CD14-positive monocyte (primary cell): Measurements from ENCODE around the gene CST7. TPM values are rescaled to one million over a fixed set of nuclear protein-coding genes. Genes with fewer than 3 reads are reported as not detected.

Experiments used
- DNase-seq, 3 donors: peaks; one replicate each; pipeline ENCODE4 v3.0.0-alpha.2; 2011 to 2022
- H2AFZ ChIP-seq: 2 replicates; pipeline ENCODE4 v1.6.0; 2012; ENCODE audit warnings: mild to moderate bottlenecking, low read depth, low read length, inconsistent platforms; ENCODE audit not compliant: insufficient read depth, poor library complexity, severe bottlenecking
- H3K27ac ChIP-seq, 2 donors: 1 replicate in 1 of 2; 2 replicates in 1 of 2; pipeline ENCODE4 v1.5.1; 2012 to 2013; ENCODE audit warnings: low read length in 2 of 2, control low read depth in 1 of 2, inconsistent platforms in 1 of 2, low read depth in 1 of 2, mild to moderate bottlenecking in 1 of 2
- H3K27me3 ChIP-seq, 2 donors: one replicate each; pipeline versions ENCODE4 v1.6.0 to v1.6.1; 2011 to 2013; ENCODE audit warnings: low read length in 2 of 2; ENCODE audit not compliant: control insufficient read depth in 2 of 2, insufficient read depth in 2 of 2
- H3K36me3 ChIP-seq, 2 donors: replicated peaks in 1 of 2; 1 replicate in 1 of 2; 2 replicates in 1 of 2; pipeline versions ENCODE4 v1.5.1 to v1.6.1; 2012 to 2013; ENCODE audit warnings: low read length in 2 of 2, control low read depth in 1 of 2, inconsistent platforms in 1 of 2, mild to moderate bottlenecking in 1 of 2; ENCODE audit not compliant: insufficient read depth in 2 of 2, control insufficient read depth in 1 of 2
- H3K4me1 ChIP-seq, 2 donors: 1 replicate in 1 of 2; 2 replicates in 1 of 2; pipeline versions ENCODE4 v1.5.1 to v1.6.1; 2012 to 2013; ENCODE audit warnings: low read length in 2 of 2, control low read depth in 1 of 2, inconsistent platforms in 1 of 2, mild to moderate bottlenecking in 1 of 2, moderate library complexity in 1 of 2; ENCODE audit not compliant: insufficient read depth in 2 of 2, control insufficient read depth in 1 of 2
- H3K4me2 ChIP-seq: replicated peaks from 2 replicates; pipeline ENCODE3; 2012; ENCODE audit warnings: low read length, moderate library complexity, mild to moderate bottlenecking; ENCODE audit not compliant: poor library complexity, severe bottlenecking; ENCODE audit errors: extremely low read depth
- H3K4me3 ChIP-seq, 3 experiments: fragments of 200-600 bp in 1 of 3; sonication (generic) in 1 of 3; replicated peaks in 1 of 3; 1 replicate in 2 of 3; 2 replicates in 1 of 3; pipeline ENCODE4 v1.5.1; 2011 to 2013; ENCODE audit warnings: low read length in 3 of 3, mild to moderate bottlenecking in 3 of 3, control low read depth in 2 of 3, low read depth in 2 of 3, inconsistent platforms in 1 of 3, moderate library complexity in 1 of 3
- H3K79me2 ChIP-seq: 2 replicates; pipeline ENCODE4 v1.6.0; 2012; ENCODE audit warnings: mild to moderate bottlenecking, control low read depth, inconsistent platforms, low read length, moderate library complexity; ENCODE audit not compliant: insufficient read depth
- H3K9ac ChIP-seq: 2 replicates; pipeline ENCODE4 v1.6.0; 2017; ENCODE audit warnings: low read length, mild to moderate bottlenecking; ENCODE audit not compliant: insufficient read depth, poor library complexity, severe bottlenecking
- H3K9me3 ChIP-seq, 2 donors: replicated peaks in 1 of 2; 1 replicate in 1 of 2; 2 replicates in 1 of 2; pipeline versions ENCODE4 v1.5.1 to v1.6.1; 2012 to 2013; ENCODE audit warnings: low read length in 2 of 2, control low read depth in 1 of 2; ENCODE audit not compliant: control insufficient read depth in 1 of 2, insufficient read depth in 1 of 2
- H4K20me1 ChIP-seq: 2 replicates; pipeline ENCODE4 v1.6.0; 2012; ENCODE audit warnings: mild to moderate bottlenecking, low read length, control low read depth, moderate library complexity; ENCODE audit not compliant: insufficient read depth
- H3K27ac Mint-ChIP-seq, 7 donors: one replicate each; pipeline ENCODE4 v1.8.0; 2020; ENCODE audit warnings: mild to moderate bottlenecking in 7 of 7, mixed read lengths in 7 of 7, moderate library complexity in 6 of 7, inconsistent platforms in 2 of 7
- H3K27me3 Mint-ChIP-seq, 3 donors: one replicate each; pipeline ENCODE4 v1.8.0; 2021 to 2022; ENCODE audit warnings: low read depth in 3 of 3, mild to moderate bottlenecking in 3 of 3, mixed read lengths in 3 of 3, moderate library complexity in 3 of 3, inconsistent platforms in 1 of 3
- H3K36me3 Mint-ChIP-seq, 2 donors: one replicate each; pipeline ENCODE4 v1.8.0; 2020; ENCODE audit warnings: mixed read lengths in 2 of 2, inconsistent platforms in 1 of 2, mild to moderate bottlenecking in 1 of 2
- H3K4me1 Mint-ChIP-seq: one replicate; pipeline ENCODE4 v1.8.0; 2020; ENCODE audit warnings: mild to moderate bottlenecking, mixed read lengths
- H3K4me3 Mint-ChIP-seq, 2 donors: one replicate each; pipeline ENCODE4 v1.8.0; 2020; ENCODE audit warnings: mild to moderate bottlenecking in 2 of 2, mixed read lengths in 2 of 2, moderate library complexity in 1 of 2
- H3K9me3 Mint-ChIP-seq, 7 donors: one replicate each; pipeline ENCODE4 v1.8.0; 2020 to 2022; ENCODE audit warnings: mixed read lengths in 7 of 7, mild to moderate bottlenecking in 6 of 7, moderate library complexity in 6 of 7, inconsistent platforms in 2 of 7
- WGBS: methylation state at CpG from one replicate; pipeline ENCODE4 v1.1.5; 2013; ENCODE audit warnings: missing lambda C conversion rate; ENCODE audit not compliant: insufficient coverage; 5-methylcytosine and 5-hydroxymethylcytosine counted together
- intact Hi-C, 2 donors: fragments of 100-400 bp; cut with micrococcal nuclease; formaldehyde crosslinking; loops; one replicate each; pipeline versions ENCODE4 v1.15.0 to v1.15.1; 2023
- polyA plus RNA-seq, 3 donors: library from polyadenylated mRNA; depleted of rRNA in 1 of 3; unstranded in 2 of 3; stranded (reverse) in 1 of 3; fragments of 300-500 nt in 2 of 3; fragments of >200 nt in 1 of 3; fragmentation: Illumina TruSeq in 2 of 3; gene quantifications; 1 replicate in 2 of 3; 2 replicates in 1 of 3; pipeline ENCODE4 v1.2.3, GENCODE V29; 2012 to 2021
- TF ChIP-seq, protein P1 (sequence below): fragments of 200-600 bp; IDR thresholded peaks from one replicate; pipeline ENCODE4 v1.8.0; 2022; ENCODE audit warnings: antibody characterized with exemption, mild to moderate bottlenecking

The CST7 gene
- polyA plus RNA-seq, 3 donors = 1.2 to 3.2 (median 1.8) TPM

DNA sequence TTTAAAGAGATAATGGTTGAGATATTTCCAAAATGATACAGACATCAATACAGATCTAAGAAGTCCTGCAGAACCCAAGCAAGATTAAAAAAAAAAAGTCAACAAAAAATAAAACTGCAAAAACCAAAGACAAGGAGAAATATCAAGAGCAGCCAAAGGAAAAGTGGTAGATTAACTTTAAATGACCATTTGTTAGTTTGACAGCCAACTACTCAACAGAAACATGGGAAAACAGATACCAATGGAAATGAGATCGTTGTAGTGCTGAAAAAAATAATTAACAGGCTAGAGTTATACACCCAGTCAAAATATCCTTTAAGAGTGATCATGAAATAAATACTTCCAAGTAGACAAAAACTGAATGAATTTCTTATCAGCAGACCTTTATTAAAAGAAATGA lies 53.9 kb downstream of the CST7 start:
- intact Hi-C loops = no loop called here
- no peak for DNase-seq
- no peaks in the 10 kb centered on the region for H3K9me3 ChIP-seq
- Mint-ChIP-seq H3K9me3 (peaks cover 0 to 3% (median 0%) of the 10 kb centered on the region in 7 donors), H3K27me3 (no peaks in the 10 kb centered on the region), H3K4me1 (peaks cover 7% of the 10 kb centered on the region), H3K4me3 (no peak overlapping the region), H3K27ac (peak overlapping the region in 1 of 7 donors; percentile 64), H3K36me3 (peaks cover 39 to 43% of the 10 kb centered on the region in 2 donors)
- peaks cover 22 to 34% of the 10 kb centered on the region in 2 donors for H3K36me3 ChIP-seq
- H3K4me3 ChIP-seq = no peak overlapping the region
- H3K79me2 ChIP-seq = no peaks in the 10 kb centered on the region
- TF ChIP-seq, protein P1, sequence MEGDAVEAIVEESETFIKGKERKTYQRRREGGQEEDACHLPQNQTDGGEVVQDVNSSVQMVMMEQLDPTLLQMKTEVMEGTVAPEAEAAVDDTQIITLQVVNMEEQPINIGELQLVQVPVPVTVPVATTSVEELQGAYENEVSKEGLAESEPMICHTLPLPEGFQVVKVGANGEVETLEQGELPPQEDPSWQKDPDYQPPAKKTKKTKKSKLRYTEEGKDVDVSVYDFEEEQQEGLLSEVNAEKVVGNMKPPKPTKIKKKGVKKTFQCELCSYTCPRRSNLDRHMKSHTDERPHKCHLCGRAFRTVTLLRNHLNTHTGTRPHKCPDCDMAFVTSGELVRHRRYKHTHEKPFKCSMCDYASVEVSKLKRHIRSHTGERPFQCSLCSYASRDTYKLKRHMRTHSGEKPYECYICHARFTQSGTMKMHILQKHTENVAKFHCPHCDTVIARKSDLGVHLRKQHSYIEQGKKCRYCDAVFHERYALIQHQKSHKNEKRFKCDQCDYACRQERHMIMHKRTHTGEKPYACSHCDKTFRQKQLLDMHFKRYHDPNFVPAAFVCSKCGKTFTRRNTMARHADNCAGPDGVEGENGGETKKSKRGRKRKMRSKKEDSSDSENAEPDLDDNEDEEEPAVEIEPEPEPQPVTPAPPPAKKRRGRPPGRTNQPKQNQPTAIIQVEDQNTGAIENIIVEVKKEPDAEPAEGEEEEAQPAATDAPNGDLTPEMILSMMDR = no peak
- H3K27ac ChIP-seq = no peak overlapping the region
- H3K4me2 ChIP-seq = no peak overlapping the region
- no CpG with 5 or more reads among the region's 1 CpG for WGBS
- H4K20me1 ChIP-seq = no peaks in the 10 kb centered on the region
- no peak overlapping the region for H2AFZ ChIP-seq
- H3K4me1 ChIP-seq = no peaks in the 10 kb centered on the region
- no peaks in the 10 kb centered on the region for H3K27me3 ChIP-seq
- no peak overlapping the region for H3K9ac ChIP-seq

DNA sequence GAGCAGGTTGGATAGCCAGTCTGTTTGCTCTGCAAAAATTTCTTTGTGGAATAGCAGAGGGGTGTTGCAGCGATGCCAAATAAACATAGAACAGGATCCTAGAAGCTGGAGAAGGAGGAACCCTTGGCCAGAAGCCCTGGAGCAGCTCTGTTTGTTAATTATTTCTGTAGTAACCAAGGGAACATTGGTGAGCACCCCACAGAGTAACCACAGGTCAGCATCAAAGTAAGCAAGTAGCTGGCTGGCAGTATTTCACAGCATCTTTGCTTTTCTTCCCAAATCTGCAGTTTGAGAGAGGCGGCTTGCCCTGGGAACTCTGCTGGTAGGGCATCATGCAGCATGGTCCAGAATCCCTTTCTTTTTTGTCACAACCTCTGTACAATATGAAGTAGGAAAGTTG lies 56.2 kb downstream of the CST7 start:
- Histone ChIP-seq H3K4me2 (no peak overlapping the region), H3K36me3 (peaks cover 45 to 56% of the 10 kb centered on the region in 2 donors), H3K9ac (no peak overlapping the region), H2AFZ (no peak overlapping the region), H3K79me2 (no peaks in the 10 kb centered on the region), H3K27me3 (no peaks in the 10 kb centered on the region), H3K9me3 (no peaks in the 10 kb centered on the region), H3K4me3 (no peak overlapping the region), H3K27ac (no peak overlapping the region), H3K4me1 (no peaks in the 10 kb centered on the region), H4K20me1 (no peaks in the 10 kb centered on the region)
- H3K36me3 Mint-ChIP-seq = peaks cover 58 to 60% of the 10 kb centered on the region in 2 donors
- peaks cover 0 to 3% (median 0%) of the 10 kb centered on the region in 7 donors for H3K9me3 Mint-ChIP-seq
- intact Hi-C loops = no loop called here
- TF ChIP-seq, protein P1 = no peak
- H3K27me3 Mint-ChIP-seq = no peaks in the 10 kb centered on the region
- H3K4me3 Mint-ChIP-seq = no peak overlapping the region
- peak overlapping the region in 1 of 7 donors; percentile 72 for H3K27ac Mint-ChIP-seq
- DNase-seq = no peak
- WGBS = 100% methylated on average over 1 of the region's 2 CpGs
- H3K4me1 Mint-ChIP-seq = no peaks in the 10 kb centered on the region
